Loucy (cell line): ENCODE measurements around the gene HDGFL1.

ENCODE experiments used
- CTCF ChIP-seq: fragments of 200-600 bp; sonication (generic); conservative IDR thresholded peaks from 2 replicates; pipeline ENCODE4 v1.5.1; 2014; ENCODE audit warnings: mild to moderate bottlenecking, antibody characterized with exemption, low read length
- EZH2phosphoT487 ChIP-seq: fragments of 200-600 bp; IDR thresholded peaks from 2 replicates; pipeline ENCODE4 v1.6.1; 2018; ENCODE audit warnings: antibody characterized with exemption, mild to moderate bottlenecking, moderate library complexity, borderline replicate concordance

- TF ChIP-seq CTCF: no peak
- no peak for TF ChIP-seq EZH2phosphoT487
Measured at GRCh38 chr6:22583927-22584326, 14.6 kb downstream of the HDGFL1 start.
